K562 (cell line): Measurements from ENCODE around the gene SNCA.

Source experiments
- HMG20A ChIP-seq: fragments of 450-650 bp; formaldehyde crosslinking; conservative IDR thresholded peaks from 2 replicates; pipeline ENCODE4 v1.4.0; 2020; ENCODE audit warnings: mild to moderate bottlenecking, mixed read lengths
- NFXL1 ChIP-seq: fragments of 450-650 bp; formaldehyde crosslinking; IDR thresholded peaks from 2 replicates; pipeline ENCODE4 v1.4.0; 2021; ENCODE audit warnings: mild to moderate bottlenecking
- POLR2A ChIP-seq: fragments of 450-650 bp; conservative IDR thresholded peaks from 2 replicates; pipeline ENCODE4 v1.6.1; 2016
- TAF7 ChIP-seq: fragments of 450-650 bp; IDR thresholded peaks from 2 replicates; pipeline ENCODE4 v1.6.1; 2016; ENCODE audit warnings: missing genetic modification characterization, missing compliant biosample characterization

DNA sequence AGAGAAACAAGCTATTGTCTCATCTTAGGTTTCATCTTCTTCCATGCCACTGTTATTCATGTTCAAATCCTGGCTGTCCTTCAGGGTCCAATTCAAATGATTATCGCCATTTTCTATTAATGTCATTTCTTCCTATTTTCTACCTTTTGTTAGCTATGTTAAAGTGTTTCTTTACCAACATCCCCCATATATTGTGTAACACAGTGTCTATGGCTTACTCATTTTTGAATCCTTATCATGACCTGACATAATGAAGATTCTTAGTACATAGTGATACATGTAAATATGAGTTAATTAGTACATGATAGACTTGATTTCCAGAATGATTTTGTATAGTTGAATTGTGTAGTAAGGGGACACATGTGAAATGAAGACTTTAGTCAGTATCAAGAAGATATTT, 152.4 kb downstream of the SNCA start:
- TF ChIP-seq TAF7 (tag), result no peak
- TF ChIP-seq POLR2A, result no peak
- no peak for TF ChIP-seq HMG20A (CRISPR knock-in tag)
- no peak for TF ChIP-seq NFXL1 (CRISPR knock-in tag)
